IPS-20b (cell line): ENCODE results near the gene LIMS4.
"Not testable (repeated sequence)": the region's sequence is repeated elsewhere in the genome, so short reads cannot be mapped to it uniquely, and the experiment has no call there.

Experiments
- H3K27ac ChIP-seq: one replicate; pipeline ENCODE4 v1.5.1; 2013; ENCODE audit warnings: low read length
- H3K27me3 ChIP-seq: 2 replicates; pipeline ENCODE4 v1.6.1; 2013; ENCODE audit warnings: mild to moderate bottlenecking, low read length, inconsistent platforms; ENCODE audit not compliant: insufficient read depth
- H3K36me3 ChIP-seq: 2 replicates; pipeline ENCODE4 v1.6.1; 2013; ENCODE audit warnings: low read depth, mild to moderate bottlenecking, inconsistent platforms, low read length, moderate library complexity; ENCODE audit not compliant: insufficient read depth
- H3K4me1 ChIP-seq: 2 replicates; pipeline ENCODE4 v1.6.1; 2013; ENCODE audit warnings: mild to moderate bottlenecking, control low read depth, inconsistent platforms, low read length, moderate library complexity; ENCODE audit not compliant: insufficient read depth
- H3K4me3 ChIP-seq: 2 replicates; pipeline ENCODE4 v1.5.1; 2013; ENCODE audit warnings: mild to moderate bottlenecking, low read length, inconsistent platforms
- H3K9ac ChIP-seq: 2 replicates; pipeline ENCODE4 v1.6.1; 2013; ENCODE audit warnings: low read depth, mild to moderate bottlenecking, inconsistent platforms, low read length, moderate library complexity
- H3K9me3 ChIP-seq: 2 replicates; pipeline ENCODE4 v1.6.1; 2013; ENCODE audit warnings: mild to moderate bottlenecking, low read depth, low read length, inconsistent platforms; ENCODE audit not compliant: insufficient read depth

The LIMS4 gene

DNA sequence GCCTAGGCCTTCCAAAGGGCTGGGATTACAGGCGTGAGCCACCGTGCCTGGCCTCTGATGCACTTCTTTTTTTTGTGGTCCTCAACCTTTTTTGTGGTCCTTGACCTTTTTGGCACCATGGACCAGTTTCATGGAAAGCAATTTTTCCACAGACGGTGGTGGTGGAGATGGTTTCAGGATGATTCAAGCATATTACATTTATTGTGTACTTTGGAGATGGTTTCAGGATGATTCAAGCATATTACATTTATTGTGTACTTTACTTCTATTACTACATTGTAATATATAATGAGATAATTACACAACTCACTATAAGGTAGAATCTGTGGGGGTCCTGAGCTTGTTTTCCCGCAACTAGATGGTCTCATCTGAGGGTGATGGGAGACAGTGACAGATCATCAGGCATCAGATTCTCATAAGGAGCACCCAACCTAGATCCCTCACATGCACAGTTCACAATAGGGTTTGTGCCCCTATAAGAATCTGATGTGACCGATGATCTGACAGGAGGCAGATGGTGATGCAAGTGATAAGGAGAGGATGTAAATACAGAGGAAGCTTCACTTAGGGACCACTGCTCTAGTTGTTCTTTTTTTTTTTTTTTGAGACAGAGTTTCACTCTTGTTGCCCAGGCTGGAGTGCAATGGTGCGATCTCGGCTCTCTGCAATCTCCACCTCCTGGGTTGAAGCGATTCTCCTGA, 29.2 kb downstream of the LIMS4 start:
- not testable (repeated sequence) for H3K27me3 ChIP-seq

GRCh38 chr2:110441905-110442304, 30.7 kb downstream of the LIMS4 start:
- not testable (repeated sequence) for H3K4me1 ChIP-seq, H3K27ac ChIP-seq, H3K27me3 ChIP-seq, H3K36me3 ChIP-seq, H3K9ac ChIP-seq, H3K4me3 ChIP-seq, H3K9me3 ChIP-seq

More for the DNA sequence above, 29.2 kb downstream of the LIMS4 start:
- H3K9me3 ChIP-seq, H3K36me3 ChIP-seq, H3K4me3 ChIP-seq, H3K4me1 ChIP-seq, H3K27ac ChIP-seq, H3K9ac ChIP-seq: not testable (repeated sequence)

GRCh38 chr2:110434565-110434964, 38.1 kb downstream of the LIMS4 start:
- not testable (repeated sequence) for H3K9me3 ChIP-seq, H3K4me3 ChIP-seq, H3K27me3 ChIP-seq, H3K36me3 ChIP-seq, H3K9ac ChIP-seq, H3K4me1 ChIP-seq, H3K27ac ChIP-seq

DNA sequence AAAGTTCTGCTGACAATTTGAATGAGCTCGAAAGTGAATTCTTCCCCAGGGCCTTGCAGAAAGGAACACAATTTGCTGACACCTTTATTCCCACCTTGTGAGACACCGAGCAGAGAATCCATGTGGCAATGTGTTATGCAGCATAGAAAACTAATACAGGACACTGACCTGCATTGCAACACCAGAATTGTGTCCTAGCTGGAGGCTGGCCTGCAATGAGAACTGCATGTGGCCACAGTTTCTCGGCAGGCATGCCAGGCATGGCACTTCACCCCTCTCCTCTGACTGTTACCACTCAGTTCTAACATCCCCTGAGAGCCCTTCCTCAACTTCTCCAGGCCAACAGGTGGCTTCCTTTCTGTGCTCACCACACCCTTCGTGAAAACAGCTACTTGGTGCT, 46.9 kb downstream of the LIMS4 start:
- H3K9ac ChIP-seq, H3K36me3 ChIP-seq, H3K27ac ChIP-seq, H3K27me3 ChIP-seq, H3K4me1 ChIP-seq, H3K9me3 ChIP-seq, H3K4me3 ChIP-seq: not testable (repeated sequence)

- H3K9me3 ChIP-seq, H3K27me3 ChIP-seq, H3K27ac ChIP-seq, H3K36me3 ChIP-seq, H3K9ac ChIP-seq, H3K4me3 ChIP-seq, H3K4me1 ChIP-seq: not testable (repeated sequence)
These were observed 48.2 kb downstream of the LIMS4 start for GRCh38 chr2:110424421-110424820.

DNA sequence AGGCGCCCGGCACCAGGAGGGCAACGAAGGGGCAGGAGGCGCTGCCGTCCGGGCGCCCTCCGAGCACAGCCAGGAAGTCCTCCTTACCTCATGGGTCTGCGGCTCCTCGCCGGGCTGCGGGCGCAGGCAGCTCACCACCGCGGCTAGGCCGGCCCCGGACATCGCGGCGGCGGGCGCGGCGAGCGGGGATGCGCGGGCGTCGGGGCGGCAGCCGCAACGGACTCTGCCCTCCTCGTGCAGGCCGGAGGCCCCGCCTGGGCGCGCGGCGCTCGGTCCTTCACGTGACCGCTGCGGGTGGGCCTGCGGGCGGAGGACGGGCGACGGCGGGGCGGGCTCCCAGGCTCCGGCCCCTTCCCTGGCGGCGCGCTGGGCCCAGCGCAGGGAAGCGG, 49.0 kb downstream of the LIMS4 start:
- not testable (repeated sequence) for H3K27ac ChIP-seq, H3K9me3 ChIP-seq, H3K4me1 ChIP-seq, H3K36me3 ChIP-seq, H3K9ac ChIP-seq, H3K4me3 ChIP-seq, H3K27me3 ChIP-seq

DNA sequence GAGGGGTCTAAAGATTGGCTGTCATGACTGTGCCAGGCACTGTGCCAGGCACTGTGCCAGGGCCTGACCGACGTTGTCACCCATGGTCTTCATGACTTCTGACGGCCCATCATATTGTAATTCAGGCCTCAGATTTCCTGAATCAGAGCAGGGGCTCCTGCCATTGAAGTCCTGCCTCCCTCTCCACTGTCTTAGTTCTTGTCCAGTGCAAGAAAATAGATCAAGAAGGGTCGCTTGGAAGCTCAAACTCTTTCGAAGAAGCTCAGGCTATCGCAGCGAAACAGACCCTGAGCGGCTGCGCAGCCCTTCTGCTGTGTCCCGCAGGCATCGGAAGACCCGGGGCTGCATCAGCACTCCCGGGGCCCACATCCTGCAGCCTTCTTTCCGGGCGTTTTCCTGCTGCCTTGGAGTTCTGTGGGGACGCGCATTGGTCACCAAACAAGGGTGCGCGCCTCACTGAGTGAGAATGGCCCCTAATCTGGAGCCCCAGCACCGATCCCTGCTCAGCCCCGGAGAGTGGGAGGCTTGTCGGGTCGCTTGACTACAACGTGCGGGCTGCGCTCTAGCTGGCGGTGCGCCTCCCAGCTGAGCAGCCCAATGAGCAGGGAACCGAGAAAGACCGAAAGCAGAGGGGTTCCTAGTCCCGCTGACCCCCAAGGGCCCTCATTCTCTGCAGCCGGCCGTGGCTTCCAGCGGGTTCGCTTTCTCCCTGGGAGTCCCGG, 49.6 kb downstream of the LIMS4 start:
- H3K36me3 ChIP-seq, H3K27me3 ChIP-seq, H3K4me3 ChIP-seq, H3K9ac ChIP-seq, H3K27ac ChIP-seq, H3K9me3 ChIP-seq, H3K4me1 ChIP-seq: not testable (repeated sequence)

DNA sequence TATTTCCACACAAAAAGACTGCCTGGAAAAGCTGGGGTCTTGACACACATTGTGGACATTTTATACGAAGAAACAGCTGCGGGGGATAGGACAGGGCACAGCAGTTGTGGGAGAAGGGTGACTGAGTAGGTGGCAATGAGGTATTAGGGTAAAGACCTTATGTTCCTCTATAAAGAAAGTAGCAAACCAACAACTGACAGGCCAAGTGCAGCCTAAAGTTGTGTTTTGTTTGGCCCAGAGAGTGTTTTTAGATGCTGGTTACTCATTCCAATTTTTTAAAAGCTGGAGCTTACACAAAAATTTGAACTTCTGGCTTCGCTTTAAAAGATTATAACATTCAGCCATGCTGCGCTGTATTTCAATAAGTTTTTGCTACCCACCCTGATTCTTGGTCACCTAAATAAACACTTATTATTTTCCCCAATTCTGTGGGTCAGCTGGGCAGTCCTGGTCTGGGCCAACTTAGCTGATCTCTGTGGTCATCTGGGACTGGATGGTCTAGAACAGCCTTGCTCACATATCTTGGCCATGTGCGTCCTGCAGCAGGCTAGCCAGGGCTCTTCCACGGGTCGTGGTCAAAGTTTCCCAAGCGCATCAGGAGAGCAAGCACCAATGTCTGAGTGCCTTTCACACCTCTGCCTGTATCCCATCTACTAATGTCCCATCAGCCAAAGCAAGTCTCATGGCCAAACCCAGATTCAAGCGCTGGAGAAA, 51.8 kb downstream of the LIMS4 start:
- not testable (repeated sequence) for H3K4me1 ChIP-seq, H3K9ac ChIP-seq, H3K27ac ChIP-seq, H3K36me3 ChIP-seq, H3K9me3 ChIP-seq, H3K27me3 ChIP-seq, H3K4me3 ChIP-seq

- H3K9ac ChIP-seq, H3K36me3 ChIP-seq, H3K9me3 ChIP-seq, H3K4me1 ChIP-seq, H3K27me3 ChIP-seq, H3K27ac ChIP-seq, H3K4me3 ChIP-seq: not testable (repeated sequence)
These were observed 65.5 kb downstream of the LIMS4 start for GRCh38 chr2:110407142-110407541.

- not testable (repeated sequence) for H3K9me3 ChIP-seq, H3K4me3 ChIP-seq, H3K27me3 ChIP-seq, H3K27ac ChIP-seq, H3K9ac ChIP-seq, H3K4me1 ChIP-seq, H3K36me3 ChIP-seq
These were observed 67.6 kb downstream of the LIMS4 start for GRCh38 chr2:110404988-110405387.

- not testable (repeated sequence) for H3K4me3 ChIP-seq, H3K9ac ChIP-seq, H3K27ac ChIP-seq, H3K36me3 ChIP-seq, H3K27me3 ChIP-seq, H3K4me1 ChIP-seq, H3K9me3 ChIP-seq
These were observed 68.4 kb downstream of the LIMS4 start for GRCh38 chr2:110404246-110404645.

- not testable (repeated sequence) for H3K27ac ChIP-seq, H3K36me3 ChIP-seq, H3K9ac ChIP-seq, H3K27me3 ChIP-seq, H3K9me3 ChIP-seq, H3K4me3 ChIP-seq, H3K4me1 ChIP-seq
These were observed 71.5 kb downstream of the LIMS4 start for GRCh38 chr2:110401001-110401618.
